AG04449 (cell line): Measurements from ENCODE around the gene OR4D1.
A peak's percentile ranks its signal among the peaks of the same experiment; 100 is the strongest.

Source experiments
- CTCF ChIA-PET: fragments of 350-600 bp; formaldehyde crosslinking; extraction: SDS; loops from one replicate; lab custom pipeline; 2021; ENCODE audit warnings: antibody characterized with exemption; lab: Yijun Ruan, JAX
- POLR2A ChIA-PET: fragments of 400-600, 350-600 bp; formaldehyde crosslinking; extraction: SDS; loops from one replicate; lab custom pipeline; 2020; ENCODE audit warnings: antibody characterized with exemption, inconsistent platforms; lab: Yijun Ruan, JAX
- DNase-seq: peaks from one replicate; pipeline ENCODE4 v3.0.0-alpha.2; 2010; ENCODE audit warnings: low read depth, low spot score
- H3K4me3 ChIP-seq: 2 replicates; pipeline ENCODE4 v1.5.1; 2011; ENCODE audit warnings: low read depth, mild to moderate bottlenecking, control low read depth, low read length
- TF ChIP-seq, protein P1 (sequence below): IDR thresholded peaks from one replicate; pipeline ENCODE4 v1.5.1; 2011; ENCODE audit warnings: mild to moderate bottlenecking, moderate library complexity, low read length, control low read depth, inconsistent platforms; ENCODE audit not compliant: insufficient read depth; ENCODE audit errors: missing control alignments

Gene OR4D1

DNA sequence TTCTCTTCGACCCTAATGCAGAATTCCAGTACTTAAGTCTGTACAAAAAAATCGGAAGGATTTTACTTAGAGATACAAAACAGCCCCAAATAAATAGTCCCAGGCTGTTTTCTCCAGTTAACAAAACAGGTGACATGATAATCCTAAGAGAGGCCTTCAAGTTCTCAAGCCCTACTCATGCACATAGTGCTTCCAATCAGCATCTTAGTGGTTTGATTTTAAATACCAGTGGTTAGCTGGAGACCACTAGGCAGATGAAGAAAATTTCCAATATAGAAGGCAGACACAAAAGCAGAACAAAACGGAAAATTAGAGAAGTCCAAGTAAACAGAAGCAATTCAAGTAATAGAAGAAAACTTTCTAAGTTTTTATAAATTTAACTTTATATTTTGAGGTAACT is 13.4 kb downstream of the OR4D1 start:
- TF ChIP-seq, protein P1, sequence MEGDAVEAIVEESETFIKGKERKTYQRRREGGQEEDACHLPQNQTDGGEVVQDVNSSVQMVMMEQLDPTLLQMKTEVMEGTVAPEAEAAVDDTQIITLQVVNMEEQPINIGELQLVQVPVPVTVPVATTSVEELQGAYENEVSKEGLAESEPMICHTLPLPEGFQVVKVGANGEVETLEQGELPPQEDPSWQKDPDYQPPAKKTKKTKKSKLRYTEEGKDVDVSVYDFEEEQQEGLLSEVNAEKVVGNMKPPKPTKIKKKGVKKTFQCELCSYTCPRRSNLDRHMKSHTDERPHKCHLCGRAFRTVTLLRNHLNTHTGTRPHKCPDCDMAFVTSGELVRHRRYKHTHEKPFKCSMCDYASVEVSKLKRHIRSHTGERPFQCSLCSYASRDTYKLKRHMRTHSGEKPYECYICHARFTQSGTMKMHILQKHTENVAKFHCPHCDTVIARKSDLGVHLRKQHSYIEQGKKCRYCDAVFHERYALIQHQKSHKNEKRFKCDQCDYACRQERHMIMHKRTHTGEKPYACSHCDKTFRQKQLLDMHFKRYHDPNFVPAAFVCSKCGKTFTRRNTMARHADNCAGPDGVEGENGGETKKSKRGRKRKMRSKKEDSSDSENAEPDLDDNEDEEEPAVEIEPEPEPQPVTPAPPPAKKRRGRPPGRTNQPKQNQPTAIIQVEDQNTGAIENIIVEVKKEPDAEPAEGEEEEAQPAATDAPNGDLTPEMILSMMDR = no peak

DNA sequence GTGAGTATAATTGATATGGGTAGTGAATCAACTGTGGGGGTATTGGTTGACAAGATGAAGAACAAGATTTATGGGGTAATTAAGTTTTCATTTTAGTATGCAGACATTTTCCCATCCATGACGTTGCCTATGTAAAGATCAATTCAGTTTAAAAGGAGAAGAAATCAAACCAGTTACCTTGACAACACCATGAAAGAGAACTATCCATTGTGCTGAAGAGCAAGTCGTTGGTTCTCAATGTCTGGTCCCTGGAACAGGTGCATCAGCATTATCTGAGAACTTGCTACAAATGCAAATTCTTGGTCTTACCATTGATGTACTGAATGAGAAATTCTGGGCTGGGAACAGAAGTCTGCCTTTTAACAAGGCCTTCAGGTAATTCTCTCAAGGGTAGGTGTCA is 17.8 kb downstream of the OR4D1 start:
- DNase-seq = no peak
- ChIA-PET POLR2A (no interaction called here), CTCF (no interaction called here)
- TF ChIP-seq, protein P1 = no peak
- no peak overlapping the region for H3K4me3 ChIP-seq

More for the DNA sequence above, 13.4 kb downstream of the OR4D1 start:
- no peak overlapping the region for H3K4me3 ChIP-seq
- DNase-seq = no peak
- ChIA-PET POLR2A (no interaction called here), CTCF (no interaction called here)

DNA sequence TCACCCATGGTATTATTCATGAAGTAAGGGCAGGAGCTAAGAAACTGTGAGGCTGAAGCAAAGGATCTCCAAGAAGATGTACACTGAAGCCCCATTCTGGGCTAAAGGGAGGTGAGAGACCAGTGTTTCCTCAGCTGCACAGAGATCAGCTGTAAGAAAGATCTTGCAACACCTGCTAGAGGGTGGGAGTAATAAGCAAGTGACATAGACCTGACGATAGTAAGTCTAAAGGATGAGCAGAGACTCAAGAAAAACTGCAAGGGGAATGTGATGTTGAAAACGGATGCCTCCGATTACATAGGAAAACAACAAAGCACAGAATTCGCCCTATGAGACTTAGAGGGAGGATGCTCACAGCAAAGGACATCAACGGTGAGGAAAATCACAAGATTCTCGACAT is 18.5 kb downstream of the OR4D1 start, which contains the start of gene OR4D2:
Gene OR4D2 (plus strand): TSS at position 301 of the 400 bp plus-strand sequence. CDS start 2,674 bp downstream, outside the sequence.
- H3K4me3 ChIP-seq = no peak within 1 kb of the TSS
- no peak for DNase-seq
- ChIA-PET POLR2A (no interaction called here), CTCF (no interaction called here)
- TF ChIP-seq, protein P1 = no peak

DNA sequence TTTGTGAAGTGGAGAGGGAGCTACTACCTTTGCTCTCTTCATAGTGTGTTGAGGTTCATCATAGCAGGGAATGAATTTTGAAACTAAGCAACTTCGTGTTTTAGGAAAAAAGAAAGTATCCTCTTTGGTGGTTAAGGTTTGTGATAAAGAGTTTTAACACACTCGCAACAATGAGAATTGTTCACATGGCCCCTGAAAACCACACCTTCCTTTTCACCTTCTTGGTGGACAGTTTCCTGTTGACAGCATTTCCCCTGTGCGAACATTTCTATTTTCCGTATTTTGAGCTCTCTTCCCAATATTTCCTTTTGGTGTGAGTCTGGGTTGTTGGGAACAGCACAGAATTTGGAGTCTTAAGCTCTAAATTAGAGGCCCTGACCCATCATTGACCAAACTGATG is 22.4 kb downstream of the OR4D1 start:
- H3K4me3 ChIP-seq = no peak overlapping the region
- TF ChIP-seq, protein P1 = no peak
- DNase-seq = no peak
- ChIA-PET CTCF (interaction anchor here (0.7 to 1.1 kb wide), 2 partner anchors 11 to 28 kb away, joined by 3 to 4 read pairs; no protein-coding TSS in a partner anchor), POLR2A (no interaction called here)

DNA sequence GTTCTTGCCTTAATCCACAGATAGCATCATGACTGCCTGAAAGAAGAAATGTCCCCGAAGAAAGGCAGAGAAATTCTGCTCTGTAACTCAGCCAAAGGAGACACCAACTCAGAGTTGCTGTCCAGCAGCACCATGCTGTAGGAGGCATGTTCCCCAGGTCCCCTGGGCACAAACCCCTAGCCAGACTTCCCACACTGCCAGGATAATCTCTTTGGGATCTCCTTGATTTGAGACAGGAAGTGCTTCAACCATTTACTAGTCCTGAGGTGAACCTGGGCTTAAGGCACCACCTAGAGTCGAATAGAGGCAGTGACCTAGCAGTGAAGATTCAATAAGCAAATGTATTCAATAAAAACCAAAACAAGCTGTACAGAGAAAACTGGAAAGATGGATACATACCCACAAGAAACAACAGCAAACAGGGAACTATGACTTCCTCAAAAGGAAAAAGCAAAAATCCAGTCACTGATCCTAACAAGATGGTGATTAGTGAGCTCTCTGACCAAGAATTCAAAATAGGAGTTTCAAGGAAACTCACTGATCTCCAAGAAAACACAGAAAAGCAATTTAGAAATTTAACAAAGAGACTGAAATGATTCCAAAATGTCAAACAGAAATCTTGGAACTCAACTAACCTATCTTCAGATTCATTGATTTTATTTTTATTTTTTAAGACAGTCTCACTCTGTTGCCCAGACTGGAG is 24.3 kb downstream of the OR4D1 start:
- CTCF ChIA-PET = interaction anchor here (0.7 to 1.4 kb wide), 2 partner anchors 9 to 1051 kb away, joined by 3 to 4 read pairs; no protein-coding TSS in a partner anchor

DNA sequence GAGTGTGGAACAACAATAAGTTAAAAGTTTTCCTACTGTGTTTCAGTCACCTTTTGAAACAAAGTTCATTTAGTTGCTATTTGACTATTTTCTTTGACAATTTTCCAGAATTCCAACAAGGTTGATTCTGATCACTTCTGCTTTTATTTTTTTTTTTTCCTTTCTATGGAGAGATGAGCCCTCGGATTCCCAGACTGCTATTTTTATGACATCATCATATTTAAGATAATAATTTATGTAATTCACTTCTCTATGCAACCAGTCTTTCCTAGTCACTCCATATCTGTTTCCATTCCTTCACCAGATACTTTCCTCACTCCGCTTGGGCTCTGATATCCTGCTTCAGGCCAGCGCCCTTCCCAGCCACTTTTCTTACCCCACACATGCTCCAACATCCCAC is 26.7 kb downstream of the OR4D1 start:
- H3K4me3 ChIP-seq = no peak overlapping the region
- CTCF ChIA-PET = no interaction called here

More for the DNA sequence above, 24.3 kb downstream of the OR4D1 start:
- DNase-seq = no peak
- POLR2A ChIA-PET = no interaction called here
- no peak overlapping the region for H3K4me3 ChIP-seq
- TF ChIP-seq, protein P1 = peak; percentile 1

More for the DNA sequence above, 26.7 kb downstream of the OR4D1 start:
- no peak for DNase-seq
- TF ChIP-seq, protein P1 = no peak
- POLR2A ChIA-PET = no interaction called here
